ENCODE data around the gene KLF2. TPM values are rescaled to one million over a fixed set of nuclear protein-coding genes. Genes with fewer than 3 reads are reported as not detected.

The KLF2 gene
- total RNA-seq, 4 donors from 2014 or later: 4.2 to 11.4 (median 8.0) TPM

DNA sequence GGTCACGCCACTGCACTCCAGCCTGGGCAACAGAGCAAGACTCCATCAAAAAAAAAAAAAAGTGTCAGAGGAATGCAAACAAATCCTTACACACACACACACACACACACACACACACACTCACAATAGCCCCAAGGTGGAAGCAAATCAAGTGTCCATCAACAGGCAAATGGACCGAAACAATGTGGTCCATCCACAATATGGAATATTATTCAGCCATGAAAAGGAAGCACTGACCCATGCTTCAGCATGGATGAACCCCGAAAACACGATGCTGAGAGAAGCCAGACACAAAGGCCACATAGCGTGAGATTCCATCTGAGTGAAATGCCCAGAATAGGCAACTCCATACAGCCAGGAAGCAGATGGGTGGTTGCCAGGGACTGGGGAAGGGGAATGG is 16.5 kb upstream of the KLF2 start:
- H3K27ac ChIP-seq: no peak overlapping the region
- intact Hi-C loops (cut with DNase I): no loop called here
- H3K4me3 ChIP-seq: no peak overlapping the region
- no peak for TF ChIP-seq CTCF (IDR thresholded peaks at IDR 0.05)
- no peak for TF ChIP-seq POLR2A (IDR thresholded peaks at IDR 0.05)
- no peaks in the 10 kb centered on the region for H3K4me1 ChIP-seq
- H3K9me3 ChIP-seq: no peaks in the 10 kb centered on the region
- no peaks in the 10 kb centered on the region for H3K27me3 ChIP-seq
- WGBS, 2 donors: 87 to 90% methylated on average over 5 of the region's 5 CpGs
- DNase-seq: no peak
- H3K36me3 ChIP-seq: no peaks in the 10 kb centered on the region

DNA sequence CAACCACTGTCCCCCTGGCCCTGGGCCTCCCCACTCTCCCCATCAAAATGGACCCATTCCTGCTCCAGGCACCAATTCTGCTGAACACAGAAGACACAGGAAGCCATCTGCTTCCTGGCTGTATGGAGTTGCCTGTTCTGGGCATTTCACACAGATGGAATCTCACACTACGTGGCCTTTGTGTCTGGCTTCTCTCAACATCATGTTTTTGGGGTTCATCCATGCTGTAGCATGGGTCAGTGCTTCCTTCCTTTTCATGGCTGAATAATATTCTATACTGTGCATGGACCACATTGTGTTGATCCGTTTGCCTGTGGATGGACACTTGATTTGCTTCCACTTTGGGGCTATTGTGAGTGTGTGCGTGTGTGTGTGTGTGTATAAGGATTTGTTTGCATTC is 15.0 kb upstream of the KLF2 start:
- Histone ChIP-seq H3K4me3 (no peak overlapping the region), H3K36me3 (no peaks in the 10 kb centered on the region), H3K4me1 (no peaks in the 10 kb centered on the region), H3K27me3 (no peaks in the 10 kb centered on the region), H3K9me3 (no peaks in the 10 kb centered on the region), H3K27ac (no peak overlapping the region)
- WGBS, 2 donors: 73 to 85% methylated on average over 3 of the region's 3 CpGs
- no peak for DNase-seq
- no peak for TF ChIP-seq POLR2A (IDR thresholded peaks at IDR 0.05)
- TF ChIP-seq CTCF (IDR thresholded peaks at IDR 0.05): no peak
- intact Hi-C loops (cut with DNase I): no loop called here

GRCh38 chr19:16315825-16316505 is 8.7 kb upstream of the KLF2 start:
- Histone ChIP-seq H3K4me1 (peaks cover 0 to 20% (median 11%) of the 10 kb centered on the region in 3 donors), H3K27ac (peak overlapping the region; percentile 34 to 86 (median 76)), H3K27me3 (no peaks in the 10 kb centered on the region), H3K4me3 (peak overlapping the region in 1 of 4 donors; percentile 7), H3K9me3 (no peaks in the 10 kb centered on the region), H3K36me3 (no peaks in the 10 kb centered on the region)
- TF ChIP-seq CTCF (IDR thresholded peaks at IDR 0.05): no peak
- TF ChIP-seq POLR2A (IDR thresholded peaks at IDR 0.05): no peak
- 50 to 63% methylated on average over 6 to 11 of the region's 13 CpGs for WGBS, 2 donors
- no peak for DNase-seq
- intact Hi-C loops (cut with DNase I): no loop called here

- no peak for DNase-seq
- H3K4me3 ChIP-seq: no peak overlapping the region
- H3K9me3 ChIP-seq: no peaks in the 10 kb centered on the region
- peak overlapping the region; percentile 34 to 86 (median 76) for H3K27ac ChIP-seq
- peaks cover 0 to 20% (median 11%) of the 10 kb centered on the region in 3 donors for H3K4me1 ChIP-seq
- TF ChIP-seq POLR2A (IDR thresholded peaks at IDR 0.05) (no peak), CTCF (IDR thresholded peaks at IDR 0.05) (no peak)
- H3K36me3 ChIP-seq: no peaks in the 10 kb centered on the region
- intact Hi-C loops (cut with DNase I): no loop called here
- WGBS, 2 donors: 47 to 57% methylated on average over 3 of the region's 3 CpGs
- H3K27me3 ChIP-seq: no peaks in the 10 kb centered on the region
These were observed 8.1 kb upstream of the KLF2 start for GRCh38 chr19:16316506-16316882.

- Histone ChIP-seq H3K9me3 (no peaks in the 10 kb centered on the region), H3K27me3 (peaks cover 0 to under 1% (median 0%) of the 10 kb centered on the region in 4 donors), H3K4me1 (peaks cover 9 to 28% (median 19%) of the 10 kb centered on the region in 3 donors), H3K27ac (no peak overlapping the region), H3K36me3 (no peaks in the 10 kb centered on the region), H3K4me3 (no peak overlapping the region)
- TF ChIP-seq POLR2A (IDR thresholded peaks at IDR 0.05) (no peak), CTCF (IDR thresholded peaks at IDR 0.05) (no peak)
- DNase-seq: no peak
- intact Hi-C loops (cut with DNase I): no loop called here
- 52 to 69% methylated on average over 4 to 7 of the region's 7 CpGs for WGBS, 2 donors
These were observed 5.1 kb upstream of the KLF2 start for GRCh38 chr19:16319481-16319880.

Measured in esophagus squamous epithelium (tissue), 5 donors.